Stimulated activated CD8-positive, alpha-beta memory T cell treated with anti-CD3 and anti-CD28 coated beads, Interleukin-4, amount 100 ng/mL, for 1 hour (primary cell): ENCODE data around the gene STAC3.
A peak's percentile ranks its signal among the peaks of the same experiment; 100 is the strongest.

ENCODE experiments used
- DNase-seq, 2 donors: peaks; one replicate each; pipeline ENCODE4 v3.0.0-alpha.2; 2020; ENCODE audit warnings: low read depth in 2 of 2, low spot score in 1 of 2

STAC3 gene

DNA sequence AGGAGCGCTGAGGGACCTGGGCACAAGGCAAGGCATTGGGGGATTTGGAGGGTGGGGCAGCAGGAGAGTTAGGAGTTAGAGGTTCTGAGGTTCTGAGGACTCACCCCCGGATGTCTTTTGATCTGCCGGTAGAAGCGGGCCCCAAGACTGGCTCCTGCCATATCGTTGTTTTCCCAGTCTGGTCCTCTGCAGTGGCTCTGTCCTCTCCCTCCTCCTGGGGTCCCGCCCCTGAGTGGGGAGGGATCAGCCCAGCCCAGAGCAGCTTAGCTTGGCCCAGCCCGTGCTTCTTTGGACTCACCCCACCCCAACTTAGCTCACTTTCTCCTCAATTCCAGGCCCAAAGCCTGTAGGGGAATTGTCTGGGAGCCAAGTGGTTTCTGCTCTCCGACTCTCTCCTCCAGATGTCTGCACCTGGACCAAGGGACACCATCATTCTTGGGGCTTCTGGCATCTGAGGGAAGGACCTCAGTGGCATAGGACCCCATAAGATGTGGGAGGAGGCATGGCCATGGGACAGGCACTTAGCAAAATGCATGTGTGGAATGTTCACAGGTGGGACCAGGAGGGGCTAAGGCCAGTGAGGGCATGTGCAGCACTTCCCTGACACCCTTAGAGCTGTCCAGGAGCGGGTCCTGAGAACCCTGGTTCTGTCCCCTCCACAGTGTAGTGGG lies 13.9 kb downstream of the STAC3 start:
- DNase-seq: no peak

DNA sequence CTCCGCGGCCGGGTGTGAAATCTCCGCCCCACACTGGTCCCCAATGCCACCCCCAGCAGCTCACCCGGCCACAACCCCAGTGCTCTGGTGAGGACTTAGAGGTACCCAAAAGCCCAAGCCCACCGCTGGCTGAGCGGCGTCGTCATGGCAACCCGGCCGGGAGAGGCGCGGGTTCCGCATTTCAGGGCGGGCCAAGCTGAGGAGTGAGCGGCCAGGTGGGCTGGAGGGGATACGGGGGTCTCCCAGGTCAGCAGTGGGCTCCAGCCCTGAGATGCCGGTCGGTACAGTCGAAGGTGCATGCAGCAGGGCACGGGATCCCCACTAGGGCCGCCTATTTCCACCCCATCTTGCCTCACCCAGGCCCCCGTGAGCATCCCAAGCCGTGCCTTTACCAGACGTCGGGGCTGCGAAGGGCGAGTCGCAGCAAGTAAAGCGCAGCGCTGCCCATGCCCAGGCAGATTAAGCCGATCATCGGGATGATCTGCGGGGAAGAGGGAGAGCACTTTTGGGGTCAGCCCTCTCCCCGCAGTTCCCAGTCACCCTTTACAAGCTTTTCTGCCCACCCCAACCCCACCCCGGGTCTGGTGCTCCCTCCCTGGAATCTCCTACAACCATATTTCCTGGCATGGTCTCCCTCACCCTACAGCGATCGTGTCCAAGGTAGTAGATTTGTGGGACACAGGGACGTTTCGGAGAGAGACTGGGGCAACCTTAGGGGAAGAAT lies 14.6 kb downstream of the STAC3 start:
- no peak for DNase-seq

DNA sequence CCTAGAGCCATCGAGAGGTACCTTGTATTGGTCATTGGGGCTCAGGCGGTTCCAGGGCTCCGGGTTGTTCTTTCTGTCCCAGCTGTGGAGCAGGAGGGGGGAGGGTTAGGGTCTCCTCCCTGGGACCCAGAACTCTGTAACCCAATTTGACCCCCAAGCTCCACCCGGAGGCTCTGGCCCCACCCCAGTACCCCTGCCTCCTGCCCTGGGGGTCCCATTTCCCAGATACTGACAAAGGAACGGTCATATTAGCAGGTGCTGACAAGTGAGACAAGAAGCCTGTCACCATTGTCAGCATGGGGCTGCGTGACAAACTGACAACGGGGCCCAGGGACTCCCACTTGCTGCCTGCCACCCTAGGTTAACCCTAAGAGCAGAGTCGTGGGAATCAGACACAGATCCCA lies 15.3 kb downstream of the STAC3 start:
- no peak for DNase-seq

DNA sequence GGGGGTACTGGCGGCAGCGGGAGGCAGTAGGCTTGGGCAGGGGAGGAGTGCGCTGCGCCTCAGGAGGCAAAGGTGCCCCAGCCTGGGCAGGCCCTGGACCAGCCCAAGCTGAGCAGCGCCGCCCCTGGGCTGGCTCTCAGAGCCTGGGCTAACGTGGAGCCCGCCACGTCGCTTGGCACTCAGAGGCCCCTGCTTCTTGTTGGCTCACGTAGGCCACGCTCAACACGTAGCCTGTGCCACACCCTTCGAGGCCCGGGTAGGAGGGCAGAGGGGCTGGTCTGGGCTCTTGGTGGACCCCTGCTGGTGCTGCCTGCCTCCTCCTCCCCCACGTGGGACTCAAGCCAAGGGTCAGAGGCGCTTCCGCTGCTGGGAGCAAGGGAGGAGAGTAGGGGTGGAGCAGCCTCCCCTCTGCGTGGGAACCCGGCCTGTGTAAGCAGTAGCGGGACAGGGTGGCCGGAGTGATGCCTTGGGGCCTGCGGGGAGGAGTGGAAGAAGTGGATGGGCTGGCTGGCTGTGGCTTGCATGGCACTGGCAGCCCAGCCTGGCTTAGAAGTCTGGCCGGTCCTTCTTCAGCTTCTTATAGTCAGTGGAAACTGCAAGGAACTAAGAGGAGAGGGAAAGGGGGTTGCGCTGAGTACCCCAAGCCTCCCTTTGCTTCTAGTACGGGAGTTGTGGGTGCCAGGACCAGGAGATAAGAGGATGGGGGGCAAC lies 15.8 kb downstream of the STAC3 start:
- DNase-seq: no peak

DNA sequence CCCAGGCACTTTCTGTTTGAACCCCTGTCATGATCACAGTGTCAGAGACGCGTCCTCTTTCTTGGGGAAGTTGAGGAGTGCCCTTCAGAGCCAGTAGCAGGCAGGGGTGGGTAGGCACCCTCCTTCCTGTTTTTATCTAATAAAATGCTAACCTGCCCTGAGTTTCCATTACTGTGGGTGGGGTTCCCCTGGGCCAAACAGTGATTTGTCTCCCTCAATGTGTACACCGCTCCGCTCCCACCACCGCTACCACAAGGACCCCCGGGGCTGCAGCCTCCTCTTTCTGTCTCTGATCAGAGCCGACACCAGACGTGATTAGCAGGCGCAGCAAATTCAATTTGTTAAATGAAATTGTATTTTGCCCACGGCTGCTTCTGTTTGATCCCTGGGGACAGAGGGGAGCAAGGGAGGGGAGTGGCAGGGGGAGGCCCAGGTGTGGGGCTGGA lies 16.4 kb downstream of the STAC3 start:
- DNase-seq: no peak

DNA sequence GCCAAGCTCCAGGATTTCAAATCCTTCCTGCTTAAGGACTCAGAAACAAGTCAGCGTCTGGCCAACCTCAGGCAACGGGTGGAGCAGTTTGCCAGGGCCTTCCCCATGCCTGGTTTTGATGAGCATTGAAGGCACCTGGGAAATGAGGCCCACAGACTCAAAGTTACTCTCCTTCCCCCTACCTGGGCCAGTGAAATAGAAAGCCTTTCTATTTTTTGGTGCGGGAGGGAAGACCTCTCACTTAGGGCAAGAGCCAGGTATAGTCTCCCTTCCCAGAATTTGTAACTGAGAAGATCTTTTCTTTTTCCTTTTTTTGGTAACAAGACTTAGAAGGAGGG lies 16.8 kb downstream of the STAC3 start:
- no peak for DNase-seq

DNA sequence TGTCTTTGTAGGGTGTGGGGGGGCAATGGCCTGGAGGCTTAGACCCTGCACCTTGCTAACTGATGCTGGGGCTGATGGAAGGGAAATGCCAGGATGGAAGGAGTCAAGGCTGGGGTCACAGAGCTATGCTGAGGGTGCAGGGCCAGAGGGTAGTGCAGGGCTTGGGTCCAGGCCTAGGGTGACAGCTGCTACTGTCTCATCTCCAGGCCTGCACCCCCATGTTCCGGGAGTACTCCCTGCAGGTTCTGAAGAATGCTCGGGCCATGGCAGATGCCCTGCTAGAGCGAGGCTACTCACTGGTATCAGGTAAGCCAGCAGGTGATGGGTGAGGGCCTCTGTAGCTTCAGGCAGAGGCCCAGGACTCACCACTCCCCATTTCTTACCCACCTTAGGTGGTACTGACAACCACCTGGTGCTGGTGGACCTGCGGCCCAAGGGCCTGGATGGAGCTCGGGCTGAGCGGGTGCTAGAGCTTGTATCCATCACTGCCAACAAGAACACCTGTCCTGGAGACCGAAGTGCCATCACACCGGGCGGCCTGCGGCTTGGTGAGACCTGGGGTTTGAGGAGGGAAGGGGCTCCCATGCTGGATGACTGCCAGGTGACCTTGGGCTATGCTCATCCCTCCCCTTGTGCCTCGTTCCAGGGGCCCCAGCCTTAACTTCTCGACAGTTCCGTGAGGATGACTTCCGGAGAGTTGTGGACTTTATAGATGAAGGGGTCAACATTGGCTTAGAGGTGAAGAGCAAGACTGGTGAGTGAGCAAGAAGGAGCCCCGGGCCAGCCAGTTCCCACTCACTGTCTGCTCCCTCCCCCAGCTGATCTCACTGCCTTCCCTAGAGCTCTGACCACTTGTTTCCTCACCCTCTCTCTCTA lies 17.4 kb downstream of the STAC3 start:
- DNase-seq: no peak

DNA sequence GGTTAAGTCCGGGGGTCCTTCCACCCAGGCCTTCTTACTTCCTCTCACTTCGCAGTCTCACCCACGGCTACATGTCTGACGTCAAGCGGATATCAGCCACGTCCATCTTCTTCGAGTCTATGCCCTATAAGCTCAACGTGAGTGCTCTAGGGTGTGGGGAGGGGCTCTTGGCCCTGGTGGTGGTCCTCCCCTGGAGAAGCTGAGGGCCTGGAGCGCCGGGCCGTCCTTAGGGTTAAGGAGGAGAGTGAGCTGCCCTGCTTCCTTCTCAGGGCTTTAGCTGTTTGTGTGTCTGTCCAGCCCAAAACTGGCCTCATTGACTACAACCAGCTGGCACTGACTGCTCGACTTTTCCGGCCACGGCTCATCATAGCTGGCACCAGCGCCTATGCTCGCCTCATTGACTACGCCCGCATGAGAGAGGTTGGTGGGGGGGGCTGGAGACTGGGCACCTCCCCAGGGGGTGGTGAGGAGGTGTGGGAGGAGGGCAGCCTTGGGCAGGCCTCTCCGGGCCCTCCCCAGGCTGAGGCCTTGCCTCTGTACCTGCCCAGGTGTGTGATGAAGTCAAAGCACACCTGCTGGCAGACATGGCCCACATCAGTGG lies 18.7 kb downstream of the STAC3 start:
- no peak for DNase-seq

DNA sequence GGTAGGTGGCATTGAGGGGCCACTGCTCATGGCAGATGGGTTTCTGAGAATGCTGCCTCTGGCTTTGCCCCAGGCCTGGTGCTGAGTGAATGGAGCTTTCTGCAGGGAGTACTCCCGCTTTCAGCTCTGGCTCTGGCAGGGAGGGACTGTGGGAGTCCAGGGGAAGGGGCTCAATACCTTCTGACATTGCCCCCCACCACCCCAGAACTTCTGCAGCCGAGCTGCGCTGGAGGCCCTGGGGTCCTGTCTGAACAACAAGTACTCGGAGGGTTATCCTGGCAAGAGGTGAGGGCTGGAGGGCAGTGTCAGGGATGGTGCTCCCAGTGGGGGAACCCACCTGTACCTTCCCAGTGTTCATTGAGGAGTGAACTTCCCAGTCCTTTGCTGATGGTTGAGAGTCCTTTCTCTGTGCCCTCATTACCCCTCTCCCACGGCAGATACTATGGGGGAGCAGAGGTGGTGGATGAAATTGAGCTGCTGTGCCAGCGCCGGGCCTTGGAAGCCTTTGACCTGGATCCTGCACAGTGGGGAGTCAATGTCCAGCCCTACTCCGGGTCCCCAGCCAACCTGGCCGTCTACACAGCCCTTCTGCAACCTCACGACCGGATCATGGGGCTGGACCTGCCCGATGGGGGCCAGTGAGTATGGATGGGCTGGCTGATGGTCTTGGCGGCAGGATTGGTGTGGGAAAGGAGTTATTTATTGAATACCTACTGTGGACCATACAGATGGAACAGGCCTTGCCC lies 19.5 kb downstream of the STAC3 start:
- no peak for DNase-seq

DNA sequence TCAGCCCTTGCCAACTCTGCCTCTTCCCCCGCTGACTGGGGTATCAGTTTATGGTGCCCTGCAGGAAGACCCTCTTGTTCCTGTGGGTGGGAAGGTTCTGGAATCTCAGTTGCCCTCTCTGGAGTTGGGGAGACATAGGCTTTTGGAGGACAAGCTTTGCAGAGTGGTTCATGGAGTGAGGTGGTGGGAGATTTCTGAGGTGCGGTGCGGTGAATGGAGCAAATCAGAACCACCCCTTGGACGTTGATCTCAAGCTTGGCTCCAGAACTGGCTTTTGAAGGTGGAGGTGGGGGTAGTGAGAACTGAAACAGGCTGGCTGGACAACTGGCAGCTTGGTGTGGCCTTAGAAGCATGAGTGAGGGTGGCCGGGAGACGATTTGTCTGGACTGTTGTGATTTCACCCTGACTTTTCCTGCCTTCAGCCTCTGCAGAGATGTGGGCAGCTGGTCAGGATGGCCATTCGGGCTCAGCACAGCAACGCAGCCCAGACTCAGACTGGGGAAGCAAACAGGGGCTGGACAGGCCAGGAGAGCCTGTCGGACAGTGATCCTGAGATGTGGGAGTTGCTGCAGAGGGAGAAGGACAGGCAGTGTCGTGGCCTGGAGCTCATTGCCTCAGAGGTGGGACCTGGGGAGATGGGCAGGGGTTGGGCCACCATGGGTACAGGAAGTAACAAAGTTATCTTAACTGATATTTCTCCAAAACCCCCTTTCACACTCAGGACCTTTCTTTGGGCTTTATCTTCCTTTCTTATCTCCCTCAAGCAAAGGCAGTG lies 20.4 kb downstream of the STAC3 start:
- no peak for DNase-seq

DNA sequence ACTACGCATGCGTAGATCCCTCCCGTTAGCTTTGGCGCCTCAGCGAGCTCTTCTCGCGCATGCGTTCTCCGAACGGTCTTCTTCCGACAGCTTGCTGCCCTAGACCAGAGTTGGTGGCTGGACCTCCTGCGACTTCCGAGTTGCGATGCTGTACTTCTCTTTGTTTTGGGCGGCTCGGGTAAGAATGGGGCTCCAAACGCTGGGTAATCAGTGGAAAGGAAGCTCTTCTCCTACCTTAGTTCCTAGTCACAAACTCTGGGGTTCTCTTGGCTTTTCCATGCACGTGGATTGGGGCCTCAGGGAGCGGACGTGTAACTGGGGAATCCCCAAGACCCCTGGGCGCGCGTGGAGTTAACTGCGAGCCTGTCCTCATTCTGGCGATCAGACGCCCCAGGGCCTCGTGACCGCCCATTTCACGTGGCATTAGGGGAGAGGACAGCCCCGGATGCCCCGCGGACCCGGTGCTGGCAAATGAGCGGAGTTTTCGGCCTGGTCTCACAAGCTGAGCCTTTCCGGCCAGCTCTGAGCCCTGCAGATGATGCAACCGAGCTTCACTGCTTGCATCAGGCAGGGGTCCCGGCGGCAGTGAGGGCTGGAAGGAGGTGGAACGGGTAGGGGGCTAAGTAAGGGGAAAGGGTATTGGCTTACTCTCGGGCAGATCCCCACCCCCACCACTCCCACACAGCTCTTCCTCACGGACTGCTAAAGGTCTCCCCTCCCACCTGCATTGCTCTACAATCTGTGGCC lies 21.2 kb downstream of the STAC3 start, which contains the start of gene SHMT2:
Gene SHMT2, plus strand, starts transcription at position 78 of the 747 bp plus-strand sequence. Its CDS starts 68 bp downstream, at position 146.
- peak; percentile 84 to 91 for DNase-seq

DNA sequence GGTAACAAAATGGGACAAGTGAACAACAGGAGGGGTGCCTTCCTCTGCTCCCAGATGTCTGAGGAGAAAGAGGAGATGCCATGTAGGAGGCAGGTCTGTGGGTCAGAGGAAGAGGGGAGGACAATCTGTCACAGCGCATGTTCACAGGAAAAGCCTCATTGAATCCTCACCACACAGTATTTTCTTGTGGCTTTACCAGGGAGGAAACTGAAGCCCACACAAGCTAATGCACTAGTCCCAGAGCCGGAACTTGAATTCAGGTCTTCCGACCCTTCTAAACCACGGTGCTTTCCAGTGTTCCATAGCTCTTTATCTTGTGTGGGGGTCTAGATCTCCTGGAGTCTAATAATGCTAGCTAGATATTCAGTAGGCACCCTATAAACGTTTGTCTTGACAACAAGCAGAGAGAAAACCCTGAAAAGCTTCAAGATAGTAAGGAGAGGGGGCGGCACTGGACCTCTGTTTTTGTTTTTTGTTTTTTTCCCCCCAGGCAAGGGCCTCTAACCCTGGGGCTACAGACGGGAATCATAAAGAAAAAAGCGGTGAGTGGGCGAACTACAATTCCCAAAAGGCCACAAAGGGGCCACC lies 21.8 kb downstream of the STAC3 start:
- no peak for DNase-seq

DNA sequence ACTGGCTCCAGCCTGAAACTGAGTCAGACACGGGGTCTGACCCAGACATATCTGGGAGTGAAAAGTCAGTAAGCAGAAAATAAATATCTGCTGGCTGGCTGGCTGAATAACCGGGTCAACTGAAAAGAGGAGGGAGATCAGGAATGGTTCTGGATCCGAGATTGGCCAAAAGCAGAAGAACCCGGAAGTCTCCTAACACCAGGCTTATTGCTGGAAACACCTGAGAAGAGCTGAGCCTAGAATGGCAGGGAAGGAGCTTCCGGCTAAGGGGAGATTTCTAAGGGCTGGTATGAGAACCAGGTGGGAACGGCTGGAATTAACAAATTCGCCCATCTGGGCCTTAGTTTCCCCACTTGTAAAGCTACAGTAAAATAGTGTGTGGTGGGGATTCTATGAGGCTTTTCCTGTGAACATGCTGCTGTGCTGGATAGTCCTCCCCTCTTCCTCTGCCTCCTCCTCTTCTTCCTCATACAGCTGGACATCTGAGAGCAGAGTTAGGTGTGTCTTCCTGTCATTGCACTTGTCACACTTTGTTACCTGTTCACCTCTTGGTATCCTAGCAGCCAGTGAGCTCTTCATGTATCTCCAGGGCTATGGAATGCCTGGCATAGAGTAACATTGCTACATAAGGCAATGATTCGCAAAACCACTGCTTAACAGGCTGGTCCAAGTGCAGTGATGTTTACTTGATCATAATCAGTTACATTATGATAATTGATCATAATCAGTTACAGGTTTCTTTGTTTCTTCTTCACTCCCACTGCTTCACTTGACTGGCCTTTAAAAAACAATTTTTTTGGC lies 23.5 kb downstream of the STAC3 start:
- DNase-seq: no peak

DNA sequence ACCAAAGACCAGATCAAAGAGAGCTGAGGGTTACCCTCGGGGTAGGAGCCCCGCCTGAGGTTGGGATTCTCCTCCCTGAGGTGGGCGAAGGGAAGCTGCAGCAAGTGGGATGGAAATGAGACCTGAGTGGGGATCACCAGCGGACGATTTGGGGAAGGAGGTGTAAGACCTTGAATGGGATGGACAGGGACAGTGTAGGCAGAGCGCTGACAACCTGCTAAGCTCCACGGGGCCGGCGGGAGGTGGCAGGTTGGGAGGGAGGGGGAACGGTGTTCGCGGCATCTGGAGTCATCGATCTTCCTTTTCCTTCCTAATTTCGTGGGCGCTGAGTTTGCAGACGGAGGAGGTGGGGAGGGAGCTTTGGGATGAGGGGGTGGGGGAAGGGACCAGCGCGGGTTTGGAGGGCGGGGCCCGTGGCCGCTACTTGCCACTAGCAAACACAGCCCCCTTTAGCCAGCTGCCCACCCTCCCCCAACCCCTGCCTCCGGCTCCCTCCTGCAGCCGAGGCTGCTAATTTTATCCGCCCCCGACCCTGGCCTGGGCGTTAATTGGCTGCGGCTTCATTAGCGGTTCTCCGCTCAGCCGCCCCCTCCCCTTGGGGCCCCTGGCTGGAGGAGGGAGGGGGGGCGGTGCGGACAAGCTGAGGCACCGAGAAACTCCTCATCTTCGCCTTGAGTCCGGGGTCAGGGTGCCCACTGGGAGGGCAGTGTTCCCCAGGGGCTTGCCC lies 24.2 kb downstream of the STAC3 start:
- DNase-seq: no peak

DNA sequence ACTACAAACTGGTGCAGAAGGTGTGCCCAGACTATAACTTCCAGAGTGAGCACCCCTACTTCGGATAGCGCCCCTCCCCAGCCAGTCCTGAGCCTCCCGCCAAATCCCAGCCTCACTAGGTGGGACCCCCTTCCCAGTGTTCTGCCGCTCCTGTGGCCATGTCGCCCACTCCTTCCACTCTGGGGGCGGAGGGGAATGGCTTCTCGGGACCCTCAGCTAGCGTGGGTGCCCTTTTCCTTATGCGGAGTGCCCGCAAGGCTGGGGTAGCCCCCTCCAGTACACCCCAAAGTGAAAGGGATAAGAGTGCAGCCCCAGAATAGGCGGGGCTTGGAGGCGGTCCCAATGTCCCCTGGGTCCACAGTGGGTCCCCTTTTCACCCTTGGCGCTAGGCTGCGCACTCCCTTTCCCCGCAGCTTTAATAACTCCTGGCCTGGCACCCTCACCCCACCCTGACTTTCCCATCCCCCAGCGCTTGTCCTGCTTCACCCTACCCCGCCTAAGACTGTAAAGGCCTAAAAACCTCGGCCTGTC lies 25.2 kb downstream of the STAC3 start:
- DNase-seq: no peak

DNA sequence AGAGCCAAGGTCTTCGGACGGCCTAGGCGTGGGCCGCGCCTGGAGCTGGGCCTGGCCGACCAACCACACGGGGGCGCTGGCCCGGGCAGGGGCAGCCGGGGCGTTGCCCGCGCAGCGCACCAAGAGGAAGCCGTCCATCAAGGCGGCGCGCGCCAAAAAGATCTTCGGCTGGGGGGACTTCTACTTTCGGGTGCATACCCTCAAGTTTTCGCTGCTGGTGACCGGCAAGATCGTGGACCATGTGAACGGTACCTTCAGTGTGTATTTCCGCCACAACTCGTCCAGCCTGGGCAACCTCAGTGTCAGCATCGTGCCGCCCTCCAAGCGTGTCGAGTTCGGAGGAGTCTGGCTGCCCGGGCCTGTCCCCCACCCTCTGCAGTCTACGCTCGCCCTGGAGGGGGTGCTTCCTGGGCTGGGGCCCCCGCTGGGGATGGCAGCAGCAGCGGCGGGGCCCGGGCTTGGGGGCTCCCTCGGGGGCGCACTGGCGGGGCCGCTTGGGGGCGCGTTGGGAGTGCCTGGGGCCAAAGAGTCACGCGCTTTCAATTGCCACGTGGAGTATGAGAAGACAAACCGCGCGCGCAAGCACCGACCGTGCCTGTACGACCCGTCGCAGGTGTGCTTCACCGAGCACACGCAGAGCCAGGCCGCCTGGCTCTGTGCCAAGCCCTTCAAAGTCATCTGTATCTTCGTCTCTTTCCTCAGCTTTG lies 25.9 kb downstream of the STAC3 start:
- DNase-seq: no peak
